ENCODE data around the gene KCNK18.
A peak's percentile ranks its signal among the peaks of the same experiment; 100 is the strongest.
"Not testable (repeated sequence)": the region's sequence is repeated elsewhere in the genome, so short reads cannot be mapped to it uniquely, and the experiment has no call there.

The KCNK18 gene

GRCh38 chr10:117170244-117170643, 27.0 kb upstream of the KCNK18 start:
- no peak for DNase-seq (ENCODE audit: low read depth in 2 of 2)

DNA sequence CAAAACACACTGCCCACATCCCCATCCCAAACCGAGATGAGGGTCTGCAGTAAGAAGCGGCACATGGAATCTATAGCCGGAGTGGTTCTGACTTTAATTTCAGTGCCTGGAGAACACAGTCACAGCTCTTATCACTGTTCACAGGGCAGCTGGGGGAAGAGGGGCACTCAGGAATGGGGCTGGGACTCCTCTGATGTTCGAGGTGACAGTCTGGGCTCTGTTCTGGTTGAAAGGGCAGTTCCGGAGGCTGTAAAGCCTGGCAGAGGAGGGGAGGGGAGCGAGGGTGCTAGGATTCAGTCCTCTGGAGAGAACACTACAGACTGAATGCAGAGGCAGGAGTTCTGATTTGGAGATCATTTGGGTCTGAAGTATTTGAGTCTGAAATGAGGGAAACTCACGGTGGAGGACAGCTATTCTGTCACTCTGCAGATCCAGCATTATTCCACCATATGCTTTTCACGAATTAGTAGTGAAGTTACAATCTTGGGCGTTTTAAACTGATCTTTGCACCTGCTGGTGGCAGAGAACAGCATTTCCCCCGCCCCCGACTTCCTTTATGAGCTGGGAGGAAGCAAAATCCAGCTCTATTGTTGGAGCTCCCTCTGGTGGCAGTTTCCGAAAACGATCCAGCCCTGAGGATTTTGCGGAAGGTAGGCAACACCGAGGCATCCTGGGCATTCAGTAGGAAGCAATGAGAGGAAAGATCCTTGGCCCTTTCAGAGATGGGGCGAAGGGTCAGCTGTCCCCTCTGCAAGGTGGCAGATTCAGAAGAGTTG, 22.7 kb upstream of the KCNK18 start:
- peak; percentile 60 to 69 for DNase-seq (ENCODE audit: low read depth in 2 of 2)

- no peak for DNase-seq (ENCODE audit: low read depth in 2 of 2)
Measured at GRCh38 chr10:117175215-117175900, 21.9 kb upstream of the KCNK18 start.

GRCh38 chr10:117175901-117176534, 21.3 kb upstream of the KCNK18 start:
- DNase-seq (ENCODE audit: low read depth in 2 of 2) = peak; percentile 44

DNA sequence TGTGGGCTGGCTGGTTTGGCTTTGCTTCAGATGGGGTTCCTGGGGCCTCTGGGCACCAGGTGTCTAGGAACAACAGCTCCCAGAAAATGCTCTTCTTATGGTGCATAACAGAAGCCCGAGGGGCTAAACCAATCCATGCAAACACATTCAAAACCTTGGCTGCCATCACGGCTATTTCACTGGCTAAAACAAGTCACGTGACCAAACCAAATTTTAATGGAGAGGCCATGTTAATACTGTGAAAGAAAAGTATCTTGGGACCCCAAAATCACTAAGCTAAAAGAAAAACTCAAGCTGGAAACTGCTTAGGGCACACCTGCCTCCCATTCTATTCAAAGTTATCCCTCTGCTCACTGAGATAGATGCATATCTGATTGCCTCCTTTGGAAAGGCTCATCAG, 19.1 kb upstream of the KCNK18 start:
- no peak for DNase-seq (ENCODE audit: low read depth in 2 of 2)

DNA sequence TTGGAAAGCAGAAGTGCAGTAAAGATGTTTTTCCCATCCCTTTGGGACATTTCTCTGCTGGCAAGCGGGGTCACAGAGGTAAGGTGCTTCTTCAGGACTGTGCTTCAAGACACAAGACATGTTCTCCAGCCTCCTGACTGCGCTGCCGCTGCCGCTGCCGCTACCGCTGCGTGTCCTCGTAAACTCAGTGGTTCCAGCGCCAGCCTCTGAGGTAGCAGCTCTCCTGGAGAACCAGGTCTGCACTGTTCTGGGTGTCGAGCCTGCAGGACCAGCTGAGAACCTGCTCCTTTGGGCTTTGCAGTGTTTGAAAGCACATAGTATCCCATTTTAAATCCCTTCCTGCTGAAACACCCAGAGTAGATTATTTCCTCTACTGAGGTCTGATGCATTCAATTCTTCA, 13.0 kb upstream of the KCNK18 start:
- DNase-seq (ENCODE audit: low read depth in 2 of 2) = no peak

- DNase-seq (ENCODE audit: low read depth in 2 of 2) = no peak
Measured at GRCh38 chr10:117184821-117185220, 12.5 kb upstream of the KCNK18 start.

- not testable (repeated sequence) for DNase-seq (ENCODE audit: low read depth in 2 of 2)
Measured at GRCh38 chr10:117185817-117186216, 11.5 kb upstream of the KCNK18 start.

DNA sequence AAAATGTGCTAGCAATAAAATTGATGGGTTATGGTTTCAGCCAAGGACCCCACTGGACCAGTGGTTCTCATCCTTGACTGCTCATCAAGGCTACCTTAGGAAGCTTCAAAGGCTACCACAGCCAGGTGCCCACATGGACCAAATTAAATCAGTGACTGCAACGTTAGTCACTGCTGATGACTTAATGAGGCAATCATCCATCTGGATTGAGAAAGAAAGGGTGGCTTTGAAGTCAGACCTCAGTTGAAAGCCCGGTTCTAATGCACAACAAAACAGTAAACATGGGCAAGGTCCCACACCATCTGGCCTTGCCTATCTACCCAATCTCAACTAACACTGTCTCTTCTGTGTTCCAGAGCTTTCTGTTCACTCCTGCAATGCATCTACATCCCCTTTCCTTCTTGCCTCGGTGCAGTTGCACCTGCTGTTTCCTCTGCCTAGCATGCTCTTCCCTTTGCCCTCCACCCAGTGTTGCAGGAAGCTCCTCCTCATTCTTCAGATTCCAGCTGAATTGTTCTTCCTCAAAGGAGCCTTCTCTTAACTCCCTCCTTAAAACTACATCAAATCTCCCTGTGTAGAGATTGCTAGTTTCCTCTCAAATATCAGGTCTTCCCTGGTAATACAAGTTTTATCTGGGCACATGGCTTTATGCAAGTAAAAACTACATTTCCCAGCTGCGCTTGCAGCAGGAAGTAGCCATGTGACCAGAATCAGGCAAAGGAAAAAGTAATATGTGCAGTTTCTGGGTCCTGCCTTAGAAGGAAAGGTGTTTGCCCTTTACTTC, 10.3 kb upstream of the KCNK18 start:
- DNase-seq (ENCODE audit: low read depth in 2 of 2) = no peak

DNA sequence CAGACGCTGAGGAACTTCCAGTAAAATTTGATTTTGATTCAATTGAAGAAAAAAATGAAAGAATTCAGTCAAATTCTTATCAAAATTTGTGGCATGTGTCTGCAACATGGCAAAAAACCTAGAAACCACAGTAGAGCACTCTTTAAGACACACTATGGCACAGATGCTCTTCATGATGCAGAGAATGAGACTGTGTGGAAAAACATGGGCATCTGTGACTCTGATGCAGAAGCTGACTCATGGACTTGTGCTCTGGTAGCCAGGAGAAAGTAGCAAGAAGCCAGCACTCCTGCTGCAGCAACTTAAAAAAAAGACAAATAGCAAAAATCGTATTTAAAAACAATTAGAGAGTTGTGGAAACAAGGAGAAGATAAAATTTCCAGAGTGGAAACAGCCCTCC, 8.9 kb upstream of the KCNK18 start:
- no peak for DNase-seq (ENCODE audit: low read depth in 2 of 2)

- no peak for DNase-seq (ENCODE audit: low read depth in 2 of 2)
Measured at GRCh38 chr10:117189557-117189956, 7.7 kb upstream of the KCNK18 start.

- no peak for DNase-seq (ENCODE audit: low read depth in 2 of 2)
Measured at GRCh38 chr10:117198088-117198487, 799 bp downstream of the KCNK18 start.

GRCh38 chr10:117201826-117202225, 4.5 kb downstream of the KCNK18 start:
- DNase-seq (ENCODE audit: low read depth in 2 of 2) = no peak

- DNase-seq (ENCODE audit: low read depth in 2 of 2) = no peak
Measured at GRCh38 chr10:117204316-117204715, 7.0 kb downstream of the KCNK18 start.

DNA sequence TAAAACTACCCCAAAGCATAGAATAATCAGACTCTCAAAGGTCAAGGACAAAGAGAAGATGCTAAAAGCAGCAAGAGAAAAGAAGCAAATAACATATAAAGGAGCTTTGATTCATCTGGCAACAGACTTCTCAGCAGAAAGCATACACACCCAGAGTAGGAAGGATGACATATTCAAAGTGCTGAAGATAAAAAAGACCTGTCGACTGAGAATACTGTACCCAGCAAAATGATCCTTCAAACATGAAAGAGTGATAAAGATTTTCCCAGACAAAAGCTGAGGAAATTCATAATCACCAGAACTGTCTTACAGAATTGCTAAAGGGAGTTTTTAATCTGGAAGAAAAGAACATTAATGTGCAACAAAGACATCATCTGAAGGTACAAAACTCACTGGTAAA, 14.9 kb downstream of the KCNK18 start:
- DNase-seq (ENCODE audit: low read depth in 2 of 2) = no peak

GRCh38 chr10:117214401-117214800, 17.1 kb downstream of the KCNK18 start:
- DNase-seq (ENCODE audit: low read depth in 2 of 2) = no peak

DNA sequence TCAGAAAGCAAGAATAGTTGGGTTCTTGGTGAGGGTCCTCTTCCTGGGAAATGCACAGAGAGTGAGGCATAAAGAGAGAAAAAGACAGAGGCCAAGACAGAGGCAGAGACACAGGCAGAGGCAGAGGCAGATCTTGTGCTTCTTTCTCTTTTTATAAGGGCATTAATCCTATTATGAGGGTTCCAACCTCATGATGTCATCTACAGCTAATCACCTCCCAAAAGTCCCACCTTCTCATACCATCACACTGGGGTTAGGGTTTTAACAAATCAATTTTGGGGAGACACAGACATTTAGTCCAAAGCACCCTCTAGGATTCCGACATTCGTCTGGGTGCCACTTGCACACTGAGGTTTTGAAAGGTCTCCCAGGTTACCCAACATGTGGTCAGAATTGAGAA, 17.8 kb downstream of the KCNK18 start:
- DNase-seq (ENCODE audit: low read depth in 2 of 2) = no peak

- DNase-seq (ENCODE audit: low read depth in 2 of 2) = no peak
Measured at GRCh38 chr10:117216028-117216427, 18.7 kb downstream of the KCNK18 start.

DNA sequence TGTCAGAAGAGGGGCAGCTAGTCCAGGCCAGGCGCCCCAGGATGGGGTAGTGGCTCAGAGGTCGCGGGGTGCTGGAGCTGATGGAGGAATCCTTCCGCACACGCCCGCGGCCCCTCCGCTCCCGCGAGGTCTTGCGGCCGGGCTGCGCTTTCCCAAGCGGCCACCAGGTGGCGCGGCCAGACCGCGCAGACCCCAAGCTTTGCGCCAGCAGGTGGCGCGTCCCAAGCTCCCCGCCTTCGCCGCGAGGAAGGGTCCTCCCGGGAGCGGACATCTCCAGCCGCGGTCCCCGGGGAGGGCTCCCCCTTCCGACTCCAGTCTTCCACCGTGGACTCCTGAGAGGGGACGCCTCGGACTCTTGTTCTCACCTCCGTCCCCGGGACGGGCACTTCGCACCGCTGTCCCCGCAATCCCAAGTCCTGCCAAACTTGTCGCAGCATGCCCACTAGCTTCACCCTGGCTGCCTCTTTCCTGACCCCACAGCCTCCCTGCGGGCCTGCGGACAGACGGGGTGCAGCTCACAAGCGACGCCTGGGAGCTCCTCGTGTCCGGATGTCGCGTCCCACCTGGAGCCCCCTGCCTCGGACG, 19.4 kb downstream of the KCNK18 start:
- DNase-seq (ENCODE audit: low read depth in 2 of 2) = peak; percentile 44 to 51

DNA sequence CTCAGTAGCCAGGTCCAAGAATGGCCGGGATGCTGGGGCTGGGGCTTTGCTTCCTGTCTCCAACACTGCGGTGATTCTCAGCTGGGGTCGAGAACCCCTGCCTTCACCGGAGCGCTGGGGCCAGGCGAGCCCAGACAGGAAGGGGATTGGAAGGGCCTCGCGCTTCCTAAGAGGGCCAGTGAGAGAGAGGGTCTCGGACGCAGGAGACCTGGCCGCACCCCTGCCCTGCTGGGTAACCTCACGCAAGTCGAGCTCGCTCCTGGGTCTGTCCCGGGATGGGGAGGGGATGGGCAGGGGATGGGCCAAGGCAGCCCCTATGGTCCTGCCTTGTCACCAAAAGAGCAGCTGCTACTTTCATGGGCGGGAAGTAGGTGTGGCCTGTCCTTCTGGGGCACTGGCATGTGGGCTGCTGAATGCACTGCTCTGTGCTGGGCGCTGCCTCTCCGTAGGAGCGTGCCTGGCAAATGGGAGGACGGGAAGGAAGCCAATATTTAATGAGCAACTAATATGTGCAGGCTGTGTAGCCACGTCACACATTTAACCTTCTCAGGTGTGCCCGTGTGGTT, 20.0 kb downstream of the KCNK18 start:
- DNase-seq (ENCODE audit: low read depth in 2 of 2) = no peak

GRCh38 chr10:117218654-117219053, 21.4 kb downstream of the KCNK18 start:
- DNase-seq (ENCODE audit: low read depth in 2 of 2) = no peak
